HepG2 (cell line): ENCODE data around the gene OR2V2. TPM values are rescaled to one million over a fixed set of nuclear protein-coding genes. Genes with fewer than 3 reads are reported as not detected.

Experiments
- ATF6 ChIP-seq: sonication (generic); formaldehyde crosslinking; conservative IDR thresholded peaks from 2 replicates; pipeline ENCODE4 v1.4.0; 2020; ENCODE audit warnings: missing genetic modification reagents
- BATF2 ChIP-seq: sonication (generic); formaldehyde crosslinking; IDR thresholded peaks from 2 replicates; pipeline ENCODE4 v1.8.0; 2022; ENCODE audit warnings: mild to moderate bottlenecking, missing genetic modification reagents, moderate library complexity
- DDIT3 ChIP-seq: sonication (generic); formaldehyde crosslinking; IDR thresholded peaks from 2 replicates; pipeline ENCODE4 v1.4.0; 2020; ENCODE audit warnings: mild to moderate bottlenecking, missing genetic modification reagents
- FOXA1 ChIP-seq, 2 experiments: fragments of 450-650 bp in 1 of 2; sonication (generic) in 1 of 2; formaldehyde crosslinking in 1 of 2; IDR thresholded peaks; 2 replicates each; pipeline versions ENCODE4 v1.4.0 to v1.6.1; 2016 to 2020; ENCODE audit warnings: missing genetic modification reagents in 1 of 2
- HMG20A ChIP-seq: IDR thresholded peaks from 2 replicates; pipeline ENCODE4 v1.6.1; 2016; ENCODE audit warnings: borderline replicate concordance
- KAT8 ChIP-seq: IDR thresholded peaks from 2 replicates; pipeline ENCODE4 v1.6.1; 2016; ENCODE audit warnings: missing genetic modification reagents, missing compliant biosample characterization
- NFE2L1 ChIP-seq: sonication (generic); formaldehyde crosslinking; IDR thresholded peaks from 2 replicates; pipeline ENCODE4 v1.4.0; 2020; ENCODE audit warnings: missing genetic modification reagents, mild to moderate bottlenecking, borderline replicate concordance
- PAX8 ChIP-seq: sonication (generic); formaldehyde crosslinking; IDR thresholded peaks from 2 replicates; pipeline ENCODE4 v1.8.0; 2022; ENCODE audit warnings: mild to moderate bottlenecking, missing genetic modification reagents, borderline replicate concordance
- RFXANK ChIP-seq: IDR thresholded peaks from 2 replicates; pipeline ENCODE4 v1.6.1; 2016
- TARDBP ChIP-seq: sonication (generic); formaldehyde crosslinking; IDR thresholded peaks from 2 replicates; pipeline ENCODE4 v1.8.0; 2022; ENCODE audit warnings: mild to moderate bottlenecking, missing genetic modification reagents
- YEATS4 ChIP-seq: sonication (generic); formaldehyde crosslinking; IDR thresholded peaks from 2 replicates; pipeline ENCODE4 v1.4.0; 2020; ENCODE audit warnings: missing genetic modification reagents, borderline replicate concordance
- ZFP91 ChIP-seq: sonication (generic); formaldehyde crosslinking; IDR thresholded peaks from 2 replicates; pipeline ENCODE4 v1.9.0; 2022; ENCODE audit warnings: missing genetic modification reagents, mild to moderate bottlenecking, borderline replicate concordance
- ZNF580 ChIP-seq: IDR thresholded peaks from 2 replicates; pipeline ENCODE4 v1.6.1; 2016; ENCODE audit warnings: low read depth, borderline replicate concordance
- ZNF609 ChIP-seq: sonication (generic); formaldehyde crosslinking; IDR thresholded peaks from 2 replicates; pipeline ENCODE4 v1.4.0; 2020; ENCODE audit warnings: mild to moderate bottlenecking, missing genetic modification reagents, borderline replicate concordance
- ZNF800 ChIP-seq: sonication (generic); formaldehyde crosslinking; IDR thresholded peaks from 2 replicates; pipeline ENCODE4 v1.4.0; 2020; ENCODE audit warnings: missing genetic modification reagents
- polyA plus RNA-seq, 8 experiments: library from polyadenylated mRNA; depleted of rRNA in 3 of 8; stranded (reverse) in 7 of 8; unstranded in 1 of 8; fragments of >200 nt; fragmentation: Illumina TruSeq in 4 of 8; extraction: Trizol in 4 of 8; gene quantifications; 2 replicates each; pipeline versions ENCODE4 v1.2.1 to v1.2.3, GENCODE V29; 2011 to 2016; ENCODE audit warnings: low read depth in 4 of 8, missing spikeins in 1 of 8, mixed read lengths in 1 of 8; ENCODE audit not compliant: insufficient read depth in 1 of 8
- total RNA-seq, 5 experiments: library from RNA; depleted of rRNA; stranded (reverse); fragments of >200 nt; fragmentation: Illumina TruSeq; extraction: Trizol; gene quantifications; 2 replicates each; pipeline ENCODE4 v1.2.3, GENCODE V29; 2016; ENCODE audit warnings: low read depth in 1 of 5

The OR2V2 gene
- total and polyA plus RNA-seq, 2 of the 13 experiments (the other 11 are each of a cell fraction or from before 2014, with no cell fraction given), result not detected

GRCh38 chr5:181187500-181188213, 40.3 kb downstream of the OR2V2 start (continued):
- TF ChIP-seq BATF2 (CRISPR knock-in tag) (no peak), YEATS4 (CRISPR knock-in tag) (peak; percentile 49; the same call in 1 of the 2 replicates), PAX8 (CRISPR knock-in tag) (no peak), KAT8 (CRISPR knock-in tag) (peak; percentile 53), ZFP91 (peak; percentile 52; the same call in 1 of the 2 replicates), FOXA1 (IDR thresholded peaks at IDR 0.05) (no peak), FOXA1 (CRISPR knock-in tag; IDR thresholded peaks at IDR 0.05) (peak; percentile 58), DDIT3 (CRISPR knock-in tag) (0 out of 2 replicates have a peak, but pooled peaks have one; percentile 71), ZNF800 (CRISPR knock-in tag) (0 out of 2 replicates have a peak, but pooled peaks have one; percentile 43), ATF6 (CRISPR knock-in tag) (no peak), NFE2L1 (no peak), TARDBP (peak; percentile 79), ZNF609 (peak; percentile 24; the same call in 1 of the 2 replicates), RFXANK (CRISPR knock-in tag) (0 out of 2 replicates have a peak, but pooled peaks have one; percentile 32), HMG20A (CRISPR knock-in tag) (peak; percentile 16; the same call in 1 of the 2 replicates), ZNF580 (CRISPR knock-in tag) (no peak; the same call in 1 of the 2 replicates)
